ENCODE measurements around the gene KCNC4.

KCNC4 gene

DNA sequence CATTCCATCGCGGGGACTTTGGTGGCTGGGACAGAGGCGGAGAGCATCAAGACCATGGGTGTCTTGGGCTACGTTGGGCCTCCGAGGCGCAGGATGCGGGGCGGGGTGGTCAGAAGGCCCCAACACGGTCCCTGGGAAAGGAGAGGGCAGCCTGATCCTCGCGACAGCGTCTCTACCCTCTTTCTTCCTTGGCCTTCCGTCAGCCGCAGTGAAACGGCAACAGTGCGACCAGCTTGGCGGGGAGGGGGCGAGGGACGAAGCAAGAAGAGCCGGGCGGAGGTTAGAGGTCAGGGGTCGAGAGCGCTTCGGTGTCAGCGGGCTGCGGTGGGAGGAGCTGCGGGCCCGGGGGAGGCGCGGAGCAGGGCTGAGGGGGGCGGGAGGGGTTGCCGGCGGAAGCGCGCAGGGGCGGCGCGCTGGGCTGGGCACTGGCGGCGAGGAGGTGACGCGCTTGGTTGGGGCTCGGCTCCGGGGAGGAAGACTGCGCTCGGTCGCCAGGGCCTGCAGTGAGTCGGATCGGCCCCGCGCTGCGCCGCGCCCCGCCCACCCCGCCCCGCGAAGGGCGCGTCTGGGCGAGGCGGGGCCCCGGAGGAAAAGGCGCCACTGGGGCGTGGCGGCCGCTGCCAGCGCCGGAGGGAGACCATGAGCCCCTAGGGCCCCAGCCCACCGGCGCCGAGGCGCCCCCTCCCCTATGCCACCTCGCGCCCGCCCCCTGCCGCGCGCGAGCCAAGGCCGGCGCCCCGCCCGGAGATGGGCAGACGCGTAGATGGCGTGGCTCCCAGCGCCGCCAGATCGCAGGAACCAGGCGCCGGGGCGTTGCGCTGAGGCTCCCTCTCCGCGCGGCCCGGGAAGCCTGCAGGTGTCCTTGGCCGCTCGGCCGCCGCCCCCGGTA is at the start of gene KCNC4:
TSS of gene KCNC4 (plus strand) at position 600 of the 889 bp plus-strand sequence. CDS start 1,186 bp downstream, outside the sequence.
- DNase-seq: peak; percentile 90

DNA sequence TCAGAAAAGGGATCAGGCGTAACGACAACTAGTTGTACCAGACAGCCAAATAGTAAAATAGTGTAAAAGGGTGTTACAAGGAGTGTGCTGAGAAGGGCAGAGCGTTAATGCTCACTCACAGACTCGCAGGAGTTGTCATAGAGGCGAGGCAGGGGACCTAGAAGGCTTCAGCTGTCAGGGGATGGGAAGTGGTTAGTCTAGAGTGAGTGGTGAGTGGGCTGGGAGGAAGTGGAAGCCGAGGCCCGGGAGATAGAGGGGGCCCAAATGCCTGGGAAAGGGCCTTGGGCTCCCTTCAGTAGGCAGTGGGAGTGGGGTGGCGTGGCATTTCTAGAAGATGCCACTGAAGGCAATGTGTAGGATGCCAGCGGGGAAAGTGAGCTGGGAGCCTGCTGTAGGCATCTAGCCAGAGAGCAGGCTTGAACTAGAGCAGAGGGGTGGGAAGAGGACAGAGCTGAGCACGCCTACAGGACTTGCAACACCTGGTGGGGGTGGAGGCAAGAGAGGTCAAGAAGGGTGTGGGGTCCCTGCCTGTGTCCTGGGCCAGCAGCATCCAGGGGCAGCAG is 49.5 kb upstream of the KCNC4 start:
- DNase-seq: no peak

GRCh38 chr1:110161165-110161564 is 48.9 kb upstream of the KCNC4 start:
- DNase-seq: no peak

DNA sequence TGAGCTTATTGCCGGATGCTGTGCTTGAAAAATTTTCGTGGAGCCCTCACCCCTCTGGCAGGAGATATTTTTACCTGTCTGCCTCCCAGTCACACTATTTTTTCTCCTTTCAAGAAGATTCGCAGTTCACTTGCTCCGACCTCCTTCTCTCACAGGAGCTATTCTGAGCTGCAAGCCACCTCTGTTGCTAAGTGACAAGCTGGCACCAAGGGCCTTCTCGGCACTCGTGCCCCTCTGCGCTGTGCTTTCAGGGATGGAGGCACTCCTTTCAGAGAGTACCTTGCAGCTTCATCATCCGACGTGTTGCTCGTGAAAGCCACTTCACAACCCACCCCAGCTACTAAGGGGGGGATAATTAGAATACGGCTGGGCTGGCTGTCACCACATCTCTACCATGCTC is 48.3 kb upstream of the KCNC4 start:
- no peak for DNase-seq

DNA sequence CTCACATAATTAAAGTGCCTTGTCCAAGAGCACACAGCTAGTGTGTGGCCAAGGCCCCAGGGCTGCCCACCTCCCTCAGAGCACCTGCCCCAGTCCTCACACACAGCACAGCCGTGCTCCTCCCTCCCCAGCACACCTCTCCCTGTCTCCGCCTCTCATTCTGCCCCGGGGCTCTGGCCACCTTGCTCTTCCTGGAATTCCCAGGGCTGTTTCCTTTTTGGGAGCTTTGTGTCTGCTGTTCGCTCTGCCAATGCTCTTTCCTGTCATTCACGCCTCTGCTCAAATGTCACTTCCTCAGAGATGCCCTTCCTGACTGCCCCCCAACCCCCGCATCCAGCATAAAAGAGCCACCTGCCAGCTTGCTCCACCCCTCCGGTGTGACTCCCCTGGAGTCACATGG is 46.5 kb upstream of the KCNC4 start:
- DNase-seq: no peak

- no peak for DNase-seq
These were observed 45.3 kb upstream of the KCNC4 start for GRCh38 chr1:110164725-110165350.

- DNase-seq: no peak
These were observed 44.3 kb upstream of the KCNC4 start for GRCh38 chr1:110165761-110166231.

DNA sequence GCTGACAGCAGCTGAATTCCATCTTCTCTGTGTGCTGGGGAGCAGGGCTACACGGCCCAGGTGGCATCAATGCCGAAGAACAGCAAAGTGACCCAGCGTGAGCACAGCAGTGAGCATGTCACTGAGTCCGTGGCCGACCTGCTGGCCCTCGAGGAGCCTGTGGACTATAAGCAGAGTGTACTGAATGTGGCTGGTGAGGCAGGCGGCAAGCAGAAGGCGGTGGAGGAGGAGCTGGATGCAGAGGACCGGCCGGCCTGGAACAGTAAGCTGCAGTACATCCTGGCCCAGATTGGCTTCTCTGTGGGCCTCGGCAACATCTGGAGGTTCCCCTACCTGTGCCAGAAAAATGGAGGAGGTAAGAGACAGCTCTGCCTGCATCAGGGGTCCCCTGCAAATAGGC is 43.3 kb upstream of the KCNC4 start:
- no peak for DNase-seq

GRCh38 chr1:110170766-110171733 is 39.1 kb upstream of the KCNC4 start:
- DNase-seq: no peak

DNA sequence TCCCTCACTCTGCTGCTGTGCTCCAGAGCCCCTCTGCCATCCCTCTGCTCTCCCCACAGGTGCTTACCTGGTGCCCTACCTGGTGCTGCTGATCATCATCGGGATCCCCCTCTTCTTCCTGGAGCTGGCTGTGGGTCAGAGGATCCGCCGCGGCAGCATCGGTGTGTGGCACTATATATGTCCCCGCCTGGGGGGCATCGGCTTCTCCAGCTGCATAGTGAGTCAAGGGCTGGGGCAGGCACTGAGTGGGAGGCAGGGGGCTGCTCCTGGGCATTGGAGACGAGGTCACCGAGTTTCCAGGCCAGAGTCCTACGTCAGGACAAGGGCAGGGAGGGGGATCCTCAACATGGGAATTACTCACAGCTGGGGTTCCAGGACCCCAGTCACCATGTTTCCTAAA is 38.1 kb upstream of the KCNC4 start:
- DNase-seq: no peak

- DNase-seq: no peak
These were observed 36.5 kb upstream of the KCNC4 start for GRCh38 chr1:110173466-110174105.

DNA sequence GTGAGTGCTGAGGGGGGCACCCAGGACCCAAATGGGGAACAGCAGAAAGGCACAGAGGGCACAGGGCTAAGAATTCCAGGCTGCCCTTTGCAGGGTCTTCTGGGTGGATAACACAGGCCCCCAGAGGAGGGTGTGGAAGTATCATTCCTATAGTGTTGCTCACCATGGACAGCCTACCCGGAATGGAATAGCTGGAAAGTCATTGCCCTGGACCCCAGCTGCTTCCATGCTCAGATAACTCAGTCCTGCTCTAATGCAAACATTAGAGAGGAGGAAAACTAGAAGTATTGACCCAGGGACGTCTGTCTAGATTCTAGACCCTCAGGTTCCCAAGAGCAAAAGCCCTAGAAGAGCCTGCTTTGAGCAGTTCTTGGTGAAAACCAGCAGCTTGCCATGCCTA is 35.2 kb upstream of the KCNC4 start:
- no peak for DNase-seq

GRCh38 chr1:110176299-110176956 is 33.7 kb upstream of the KCNC4 start:
- DNase-seq: no peak

DNA sequence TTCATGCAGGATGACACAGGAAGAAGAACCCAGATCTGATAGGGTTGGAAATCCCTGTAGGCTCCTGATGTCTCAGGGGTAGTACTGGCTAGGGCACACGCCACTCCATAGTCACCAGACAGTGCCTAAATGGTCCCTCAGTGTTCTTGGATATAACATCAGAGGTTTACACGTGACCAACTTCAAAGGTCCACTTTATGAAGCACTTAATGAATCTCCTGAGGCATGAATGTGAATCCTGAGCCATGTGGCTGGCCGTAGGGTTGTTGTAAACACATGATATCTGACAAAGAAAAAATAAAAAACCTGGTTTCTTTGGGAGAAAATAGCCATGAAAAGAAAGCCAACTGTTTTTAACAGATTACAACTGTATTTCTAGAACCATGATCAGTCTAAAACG is 32.3 kb upstream of the KCNC4 start:
- no peak for DNase-seq

DNA sequence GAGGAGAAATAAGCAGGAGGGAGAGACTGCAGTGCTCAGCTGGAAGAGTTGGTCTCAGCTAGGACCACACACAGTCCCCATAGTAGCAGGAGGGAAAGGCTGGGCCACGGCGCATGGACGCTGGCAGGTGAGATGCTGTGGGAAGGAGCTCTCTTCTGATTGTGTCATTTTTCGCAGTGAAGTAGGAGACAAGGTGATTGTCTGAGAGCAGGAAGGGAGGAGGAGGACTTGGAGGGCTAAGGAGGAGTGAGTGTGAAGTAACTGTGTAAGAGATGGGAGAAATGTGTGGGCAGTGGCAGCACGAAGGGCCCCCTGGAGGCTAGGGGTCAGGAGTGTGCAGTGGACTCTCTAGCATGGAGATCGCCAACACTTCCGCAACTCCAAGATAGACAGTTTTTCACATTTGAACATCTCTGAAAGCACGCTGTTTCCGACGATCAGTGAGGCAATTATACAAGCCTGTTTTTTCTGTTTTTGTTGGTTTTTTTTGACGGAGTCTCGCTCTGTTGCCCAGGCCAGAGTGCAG is 26.4 kb upstream of the KCNC4 start:
- DNase-seq: no peak

DNA sequence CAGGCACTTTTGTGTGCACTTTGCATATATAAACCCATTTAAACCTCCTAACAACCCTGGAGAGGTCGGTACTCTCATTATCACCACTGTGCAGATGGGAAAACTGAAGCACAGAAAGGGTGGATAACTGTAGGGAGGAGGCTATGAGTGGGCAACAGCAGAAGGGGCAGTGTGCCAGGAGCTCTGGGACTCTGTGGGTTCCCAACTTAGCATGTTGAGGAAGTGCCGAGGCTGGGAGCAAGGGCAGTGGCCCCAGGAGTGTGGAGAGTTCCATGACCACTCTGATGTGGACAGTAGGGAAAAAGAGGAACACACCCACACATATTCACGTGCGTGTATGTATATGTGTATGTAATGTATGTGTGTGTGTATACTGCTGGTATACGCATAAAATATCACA is 25.7 kb upstream of the KCNC4 start:
- no peak for DNase-seq

GRCh38 chr1:110185181-110185580 is 24.9 kb upstream of the KCNC4 start:
- no peak for DNase-seq

DNA sequence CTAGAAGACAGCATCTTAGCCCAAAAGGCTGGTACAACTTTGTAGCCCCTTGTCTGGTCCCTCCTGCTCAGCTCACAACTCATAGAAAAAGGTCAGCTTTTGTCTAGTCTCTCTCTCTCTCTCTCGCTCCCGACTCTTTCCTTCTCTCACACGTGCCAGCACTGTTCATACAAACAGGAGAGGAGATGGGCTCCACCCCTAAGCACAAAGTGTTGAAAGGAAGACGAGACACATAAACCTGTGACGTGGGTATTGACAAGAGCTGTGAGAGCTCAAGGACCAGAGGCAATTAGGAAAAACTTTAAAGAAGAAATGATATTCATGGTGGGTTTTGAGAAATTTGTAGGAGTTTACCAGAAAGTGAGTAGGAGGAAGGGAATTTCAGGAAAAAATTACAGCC is 23.6 kb upstream of the KCNC4 start:
- DNase-seq: no peak

- DNase-seq: no peak
These were observed 22.8 kb upstream of the KCNC4 start for GRCh38 chr1:110187139-110187890.

DNA sequence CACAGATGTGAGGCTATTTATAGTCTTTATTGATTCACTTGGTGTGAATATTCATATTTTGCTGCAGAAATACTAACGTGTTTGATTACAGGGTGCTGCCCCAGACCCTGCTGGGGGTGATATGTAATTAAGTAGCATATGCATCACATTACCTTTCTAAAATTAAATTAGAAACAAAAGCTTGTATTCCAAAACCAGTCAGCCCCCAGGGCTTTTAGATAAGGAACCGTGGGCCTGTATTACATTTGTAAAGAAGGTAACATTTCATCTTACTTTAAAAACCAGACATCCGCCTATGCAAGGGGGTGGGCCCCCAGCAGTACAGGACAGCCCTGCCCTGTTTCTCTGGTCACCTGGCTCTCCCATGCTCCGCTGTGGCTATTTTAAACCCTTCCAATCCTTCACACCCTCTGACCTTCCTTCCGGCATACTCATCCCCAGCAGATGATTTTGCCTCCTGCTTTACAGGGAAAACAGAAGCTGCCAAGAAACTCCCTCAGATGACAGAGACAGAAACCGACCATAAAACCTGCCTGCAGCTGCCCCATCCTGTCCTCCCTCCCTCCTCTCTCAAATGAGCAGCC is 22.0 kb upstream of the KCNC4 start:
- DNase-seq: no peak
